COLO668 (cell line): ENCODE results near the gene ATF2.
A peak's percentile ranks its signal among the peaks of the same experiment; 100 is the strongest.

ENCODE experiments used
- DNase-seq: peaks from one replicate; lab custom pipeline; 2025; ENCODE audit not compliant: unreplicated experiment; lab: John Stamatoyannopoulos, UW

Gene ATF2

DNA sequence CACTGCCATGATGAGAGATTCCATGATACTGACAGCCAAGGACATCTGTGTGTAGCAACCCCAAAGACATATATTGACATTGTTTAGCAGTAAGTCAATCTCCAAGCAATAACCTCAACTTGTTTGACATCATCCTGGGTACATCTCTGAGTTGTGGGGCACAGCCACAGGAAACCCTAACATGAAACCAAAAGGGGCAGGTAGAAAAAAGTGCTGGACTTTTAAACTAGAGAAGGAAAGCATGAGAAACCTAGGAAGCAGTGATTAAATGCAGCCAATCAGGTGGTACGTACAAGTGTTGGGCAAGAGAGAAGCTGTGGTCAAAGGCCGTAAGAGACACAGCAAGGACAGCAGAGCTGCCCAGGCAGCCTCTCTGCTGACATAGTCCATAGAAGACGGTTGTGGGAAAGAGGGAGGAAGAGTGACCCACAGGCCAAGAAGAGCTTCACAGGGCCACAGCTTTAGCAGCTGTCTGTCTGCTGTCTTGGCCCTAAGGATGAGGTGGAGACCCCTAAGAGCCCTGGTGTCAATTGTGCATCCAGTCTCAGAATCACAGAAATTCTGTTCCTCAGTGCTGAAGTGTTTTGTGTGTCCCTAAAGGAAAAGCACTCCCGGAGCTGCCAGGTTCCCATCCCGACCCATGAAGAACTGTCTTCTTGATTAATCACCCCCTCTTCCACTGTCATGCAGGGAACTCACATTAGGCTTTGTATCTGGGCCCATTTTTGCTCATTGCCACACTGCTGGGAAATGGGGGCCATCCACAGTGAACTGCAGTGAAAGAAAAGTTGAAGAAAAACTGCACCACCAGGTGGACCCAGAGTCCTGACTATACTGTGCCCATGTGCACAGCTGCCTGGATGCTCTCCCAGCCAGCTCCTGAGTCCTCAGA is 137.4 kb downstream of the ATF2 start:
- DNase-seq: peak; percentile 58

DNA sequence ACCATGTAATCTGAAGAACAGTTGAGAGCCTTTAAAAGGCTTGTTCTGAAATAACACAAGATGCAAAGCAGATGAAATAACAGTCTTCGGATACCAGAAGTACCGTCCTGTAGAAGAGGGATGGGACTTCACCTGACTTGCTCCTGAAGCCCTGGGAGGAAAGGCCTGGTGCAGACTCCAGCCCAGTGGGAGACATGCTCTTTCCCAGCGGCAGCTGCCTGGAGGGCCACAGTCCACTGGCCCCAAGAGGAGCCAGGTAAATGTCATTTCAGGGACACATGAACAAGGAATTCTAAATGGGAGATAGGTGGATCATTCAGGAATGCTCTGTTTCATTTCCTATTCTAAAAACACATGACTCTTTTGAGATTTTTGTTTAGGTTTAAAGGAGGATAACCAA is 140.2 kb downstream of the ATF2 start:
- no peak for DNase-seq

DNA sequence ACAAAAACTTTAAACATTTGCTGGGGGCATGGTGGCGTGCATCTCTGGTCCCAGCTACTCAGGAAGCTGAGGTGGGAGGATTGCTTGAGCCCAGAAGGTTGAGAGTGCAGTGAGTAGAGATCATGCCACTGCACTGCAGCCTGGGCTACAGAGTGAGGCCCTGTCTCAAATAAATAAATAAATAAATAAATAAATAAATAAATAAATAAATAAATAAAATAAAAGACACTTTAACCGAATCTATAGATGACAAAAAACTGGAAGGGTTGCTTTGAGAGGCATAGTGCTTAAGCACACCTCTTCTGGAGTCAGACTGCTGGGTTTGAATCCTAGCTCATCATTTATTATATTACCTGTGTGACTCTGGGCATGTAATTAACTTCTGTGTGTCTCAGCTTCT is 141.6 kb downstream of the ATF2 start:
- no peak for DNase-seq

GRCh38 chr2:175025946-175026345 is 142.1 kb downstream of the ATF2 start:
- DNase-seq: no peak

DNA sequence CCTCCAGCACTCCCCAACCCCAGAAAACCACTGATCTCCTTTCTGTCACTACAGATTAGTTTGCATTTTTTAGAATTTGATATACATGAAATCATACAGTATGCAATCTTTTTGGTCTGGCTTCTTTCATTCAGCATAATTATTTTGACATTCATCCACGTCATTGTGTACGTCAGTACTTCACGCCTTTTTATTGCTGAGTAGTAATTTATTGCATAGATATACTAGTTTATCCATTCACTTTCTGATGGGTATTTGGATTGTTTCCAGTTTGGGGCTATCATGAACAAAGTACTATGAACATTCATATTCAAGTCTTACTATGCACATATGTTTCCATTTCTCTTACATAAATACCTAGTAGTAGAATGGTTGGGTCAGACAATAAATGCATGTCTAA is 142.8 kb downstream of the ATF2 start:
- DNase-seq: no peak

DNA sequence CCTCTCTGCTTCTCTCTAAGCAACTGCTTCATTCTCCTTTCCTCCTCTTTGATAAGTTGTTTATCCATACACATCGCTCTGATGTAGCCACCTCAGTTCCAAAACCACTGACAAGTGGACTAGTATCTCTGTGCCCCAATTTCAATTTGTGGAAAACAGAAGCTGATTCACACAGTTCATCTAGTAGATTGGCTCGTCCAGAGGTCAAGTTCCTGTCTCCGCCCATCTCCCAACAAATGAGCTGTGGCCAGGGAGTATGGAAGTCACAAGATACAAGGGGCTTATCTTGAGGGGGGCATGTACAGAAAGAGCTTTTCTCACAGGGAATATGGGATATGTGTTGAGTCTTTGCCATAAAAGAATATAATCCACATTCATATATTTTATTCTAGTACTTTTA is 145.1 kb downstream of the ATF2 start:
- DNase-seq: no peak
